Hindlimb muscle (tissue), 1 donor: Measurements from ENCODE around the gene ADAMTS2. TPM values are rescaled to one million over a fixed set of nuclear protein-coding genes. Genes with fewer than 3 reads are reported as not detected.

Source experiments
- DNase-seq: peaks from one replicate; pipeline ENCODE4 v3.0.0-alpha.2; 2013
- polyA plus RNA-seq: library from polyadenylated mRNA; unstranded; fragments of 120-200 nt; gene quantifications from one replicate; pipeline ENCODE4 v1.2.1, GENCODE V29; 2013; ENCODE audit not compliant: insufficient read length

The ADAMTS2 gene
- polyA plus RNA-seq, 1 donor, result 29.7 TPM

DNA sequence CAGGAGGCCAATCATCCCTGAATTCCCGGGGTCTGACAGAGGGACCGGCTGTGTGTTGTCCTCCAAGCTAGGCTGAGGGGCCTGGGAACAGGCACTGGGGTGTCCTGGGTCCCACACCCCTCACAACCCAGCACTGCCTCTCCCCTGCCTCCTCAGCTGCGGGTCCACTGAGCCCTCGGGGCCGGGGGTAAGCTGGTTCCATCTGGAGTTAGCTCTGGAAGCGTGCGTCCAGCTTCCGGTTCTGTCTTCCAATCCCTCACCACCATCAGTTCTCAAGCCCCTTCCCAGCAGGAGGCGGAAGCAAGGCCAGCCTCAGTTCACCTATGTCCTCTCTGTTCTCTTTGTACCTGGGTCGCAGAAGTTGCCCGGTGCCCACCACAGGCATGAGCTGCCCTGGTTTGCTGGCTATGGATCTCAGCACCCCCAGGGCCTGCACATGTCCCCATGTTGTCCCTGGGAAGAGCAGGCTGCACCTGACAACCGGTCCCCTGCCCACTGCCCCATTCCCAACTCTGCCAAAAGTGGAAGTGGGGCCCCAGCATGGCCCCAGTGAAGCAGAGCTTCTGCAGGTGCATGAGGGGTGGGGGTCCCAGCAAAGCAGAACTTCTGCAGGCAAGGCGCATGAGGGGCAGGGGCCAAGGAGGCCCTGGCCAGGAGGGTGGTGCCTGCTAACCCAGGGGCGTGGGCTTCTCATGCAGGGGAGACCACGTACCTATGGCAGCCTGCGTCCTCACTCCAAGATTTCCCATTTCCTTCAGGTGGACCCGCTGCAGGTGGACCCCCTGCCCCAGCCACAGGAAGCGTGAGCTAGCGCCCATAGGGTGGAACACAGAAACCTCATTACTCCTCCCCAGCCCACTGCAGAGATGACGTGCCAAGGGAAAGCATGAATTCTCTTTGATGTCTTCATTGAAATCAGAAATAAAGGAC is 173.2 kb downstream of the ADAMTS2 start:
- DNase-seq, result no peak

DNA sequence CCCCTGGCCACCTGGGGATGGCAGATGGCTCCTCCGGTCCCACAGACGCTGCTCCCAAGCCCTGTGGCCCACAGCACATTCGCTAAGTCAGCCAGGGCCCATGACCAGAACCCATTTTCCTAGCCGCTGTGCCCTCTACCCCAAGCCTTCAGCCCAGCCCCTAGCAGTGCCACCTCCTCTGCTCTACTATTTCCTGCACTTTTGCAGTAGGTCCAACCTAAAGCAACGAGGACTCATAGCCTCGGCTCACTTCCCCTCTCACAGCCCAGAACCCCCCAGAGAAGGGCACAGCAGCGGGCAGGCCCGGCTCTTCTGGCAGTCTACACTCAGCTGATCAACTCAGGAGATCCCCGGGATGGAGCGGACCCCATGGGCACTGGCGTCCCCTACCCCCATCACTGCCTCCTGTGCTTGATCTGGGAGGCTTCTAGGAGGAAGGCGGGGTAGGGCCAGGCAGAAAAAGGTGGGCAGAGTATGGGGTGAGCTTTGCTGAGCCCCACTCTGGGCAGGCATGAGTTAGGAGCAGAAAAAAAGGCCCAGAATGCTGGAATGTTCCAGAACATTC is 173.9 kb downstream of the ADAMTS2 start:
- DNase-seq, result no peak

DNA sequence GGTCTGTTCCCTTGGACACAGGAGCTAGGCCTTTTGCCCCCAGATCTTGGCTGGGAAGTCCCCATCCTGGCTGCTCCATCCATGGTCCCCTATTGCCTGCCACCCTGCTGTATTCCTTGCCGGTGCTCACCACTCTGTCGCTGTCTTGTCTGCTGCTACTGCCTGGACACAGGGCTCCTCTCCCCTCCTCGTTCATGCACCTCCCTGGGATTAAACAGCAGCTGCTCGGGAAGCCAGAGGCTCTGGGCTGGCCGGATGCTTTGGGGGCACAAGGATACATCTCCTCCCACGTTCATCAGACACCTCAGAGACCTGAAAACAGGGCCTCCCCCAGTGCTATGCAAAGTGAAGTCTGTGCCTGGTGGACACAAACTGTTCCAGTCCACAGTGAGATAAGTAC is 174.7 kb downstream of the ADAMTS2 start:
- no peak for DNase-seq

DNA sequence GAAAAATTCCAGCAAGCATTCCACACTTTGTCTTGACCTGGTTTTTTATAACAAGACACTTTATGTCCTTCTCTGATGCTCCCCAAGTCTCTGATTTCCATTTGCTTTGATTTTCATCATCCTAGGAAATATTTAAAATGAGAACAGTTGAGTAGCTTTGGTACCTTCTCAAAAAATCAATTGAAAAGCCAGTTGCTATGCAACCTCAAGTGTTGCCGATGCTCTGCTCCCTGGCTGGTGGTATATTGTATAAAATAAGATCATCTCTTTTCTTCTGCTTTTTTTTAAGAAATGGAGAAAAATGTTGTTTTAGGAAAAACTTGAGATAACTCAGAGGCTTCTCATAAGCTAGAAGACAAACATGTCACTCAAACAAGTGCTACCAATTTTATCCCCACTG is 175.4 kb downstream of the ADAMTS2 start:
- no peak for DNase-seq

DNA sequence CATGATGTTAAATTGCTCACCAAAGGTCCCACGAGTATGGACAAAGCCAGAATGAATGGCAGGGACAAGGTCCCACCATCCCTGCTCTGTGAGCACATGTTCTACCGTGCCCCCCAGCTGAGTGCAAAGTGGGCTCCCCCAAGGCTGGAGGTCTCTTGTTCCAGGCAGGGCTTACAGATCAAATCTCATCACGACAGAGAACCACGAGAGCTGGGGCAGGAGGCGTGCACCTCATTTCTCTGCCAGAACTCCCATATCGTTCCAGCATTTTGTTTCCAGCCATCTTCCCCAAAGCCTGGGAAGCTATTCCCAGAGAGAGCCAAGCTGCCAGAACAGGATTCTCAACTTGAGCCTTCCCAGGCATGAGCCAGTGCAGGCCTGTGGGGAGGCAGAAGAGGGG is 176.6 kb downstream of the ADAMTS2 start:
- DNase-seq, result no peak

DNA sequence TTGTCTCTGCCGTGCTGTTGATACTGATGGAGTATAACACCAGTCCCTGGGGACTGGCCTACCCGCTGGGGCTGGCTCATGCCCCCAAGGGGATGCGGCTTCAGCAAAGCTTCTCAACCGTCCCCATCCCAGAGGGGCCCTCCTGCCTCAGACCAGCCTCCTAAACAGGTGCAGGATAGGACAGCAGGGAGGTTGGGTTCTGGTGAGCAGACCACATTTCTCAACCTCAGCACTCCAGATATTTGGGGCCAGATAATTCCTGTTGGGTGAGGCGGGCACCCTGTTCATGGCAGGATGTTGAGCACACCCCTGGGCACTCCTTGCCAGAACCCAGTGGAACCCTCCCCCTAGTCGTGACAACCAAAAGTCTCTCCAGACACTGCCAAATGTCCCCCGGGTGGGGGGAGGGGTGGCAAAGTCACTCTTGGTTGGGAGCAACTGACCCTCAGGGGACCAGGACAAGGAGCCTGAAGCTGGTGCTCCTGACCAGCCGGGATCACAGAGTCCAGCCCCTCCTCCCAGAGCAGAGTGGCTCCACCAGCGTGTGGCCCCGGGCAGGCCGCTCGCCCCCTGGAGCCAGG is 177.3 kb downstream of the ADAMTS2 start:
- no peak for DNase-seq

DNA sequence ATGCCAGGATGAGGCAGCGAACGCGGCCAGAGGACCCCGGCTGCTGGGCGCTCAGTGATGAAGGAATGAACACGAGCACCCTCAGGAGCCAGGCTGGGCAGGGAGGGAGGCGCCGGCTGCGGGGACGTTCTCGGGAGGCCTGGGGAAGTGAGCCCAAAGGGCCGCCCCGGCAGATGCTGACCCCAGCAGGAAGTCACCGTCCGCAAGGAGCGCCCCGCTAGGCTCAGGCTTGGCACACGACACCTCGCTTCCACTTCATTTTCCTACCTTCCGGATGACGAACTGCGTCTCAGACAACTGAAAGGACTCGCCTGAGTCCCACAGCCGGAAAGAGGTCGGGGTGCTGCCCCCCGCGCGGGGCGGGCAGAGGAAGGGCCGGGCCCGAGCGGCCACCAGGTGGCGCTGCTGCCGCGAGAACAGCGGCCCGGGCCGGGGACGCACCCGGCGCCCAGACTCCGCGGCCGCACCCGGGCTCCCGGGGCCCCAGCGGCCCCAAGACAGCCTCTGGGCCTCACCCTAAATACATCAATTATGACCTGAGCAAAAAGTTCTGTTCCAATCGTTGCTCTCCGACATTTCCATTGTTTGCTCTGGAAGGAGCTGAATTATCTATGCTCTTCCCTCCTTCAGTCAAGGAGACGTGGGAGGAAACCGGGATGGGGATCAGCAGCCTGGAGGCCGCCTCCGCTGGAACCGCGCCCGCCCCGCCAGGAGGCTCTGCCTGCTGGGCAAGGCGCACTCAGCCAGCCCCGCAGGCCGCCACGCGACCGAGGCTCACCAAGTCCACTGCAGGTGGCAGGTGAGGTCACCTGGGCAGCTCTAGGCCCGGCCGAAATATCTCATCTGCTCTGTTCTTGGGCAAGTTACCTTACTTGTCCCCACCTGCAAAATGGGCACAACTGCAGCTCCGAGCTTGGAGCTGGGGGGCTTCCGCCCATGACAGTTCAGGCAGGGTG is 178.1 kb downstream of the ADAMTS2 start:
- peak; percentile 68 for DNase-seq

DNA sequence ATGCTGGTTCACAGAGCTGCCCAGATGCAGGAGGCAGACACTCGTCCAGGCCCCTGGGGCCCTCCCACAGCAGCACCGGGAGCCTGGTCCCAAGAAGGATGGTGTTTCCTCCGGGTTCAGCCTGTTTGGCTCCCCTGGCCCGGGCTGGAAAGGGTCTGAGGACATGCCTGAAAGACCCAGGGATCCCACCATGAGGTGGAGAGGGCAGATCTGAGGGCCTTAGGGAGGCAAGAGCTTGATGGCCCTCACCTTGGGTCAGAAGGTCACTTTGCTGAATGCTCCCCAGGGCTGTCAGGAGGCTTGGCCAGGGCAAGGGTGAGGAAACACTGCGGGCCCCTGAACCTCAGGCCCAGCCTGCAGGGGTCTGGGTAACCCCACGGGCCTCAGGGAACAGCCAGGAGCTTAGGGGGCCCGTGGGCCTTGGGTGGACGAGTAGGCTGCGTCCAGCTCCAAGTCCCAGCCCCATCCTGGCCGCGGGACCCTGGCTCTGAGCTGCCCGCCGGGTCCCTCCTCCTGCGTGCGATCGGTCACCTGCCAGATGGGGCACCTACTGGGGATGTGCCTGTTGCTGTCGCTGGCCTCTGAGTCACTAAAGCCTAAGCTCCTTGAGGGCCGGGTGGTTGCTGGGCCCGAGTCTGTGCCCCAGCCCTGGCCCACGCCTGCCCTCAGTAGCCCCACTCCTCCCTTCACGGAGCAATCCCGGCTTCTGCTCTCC is 178.9 kb downstream of the ADAMTS2 start:
- DNase-seq, result no peak

DNA sequence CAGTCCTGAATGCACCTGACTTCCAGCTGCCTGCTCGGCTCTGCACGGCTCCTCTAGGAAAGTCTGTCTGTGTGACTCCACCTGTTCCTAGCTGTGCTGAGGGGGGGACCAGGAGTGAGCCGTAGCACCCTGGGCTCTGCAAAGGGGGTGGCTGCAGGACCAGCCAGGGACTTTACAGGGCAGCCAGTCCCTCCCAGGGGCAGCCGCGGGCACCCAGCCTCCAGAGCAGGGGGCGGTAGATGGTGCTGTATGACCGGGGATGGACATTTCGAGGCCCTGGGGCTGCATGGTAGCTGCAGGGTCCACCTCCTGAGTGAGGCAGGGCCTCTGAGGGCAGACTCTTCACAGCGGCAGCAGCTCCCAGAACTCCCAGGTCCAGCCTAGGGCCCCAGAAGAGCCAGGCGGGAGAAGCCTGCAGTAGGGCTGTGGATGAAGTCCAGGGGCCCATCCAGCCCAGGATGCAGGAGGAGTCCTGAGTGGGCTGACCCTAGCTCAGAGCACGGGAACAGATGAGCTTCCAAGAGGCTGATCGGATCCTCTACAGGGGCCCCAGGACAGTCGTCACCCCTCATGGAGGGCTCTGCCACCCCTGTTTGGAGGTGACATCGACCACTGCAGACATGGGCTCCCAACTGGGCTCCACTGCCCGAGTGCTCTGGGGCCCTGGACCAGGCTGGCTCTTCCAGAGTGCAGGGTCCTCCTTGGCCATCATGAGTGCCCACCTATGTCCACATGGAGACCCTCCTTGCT is 179.7 kb downstream of the ADAMTS2 start:
- DNase-seq, result no peak

DNA sequence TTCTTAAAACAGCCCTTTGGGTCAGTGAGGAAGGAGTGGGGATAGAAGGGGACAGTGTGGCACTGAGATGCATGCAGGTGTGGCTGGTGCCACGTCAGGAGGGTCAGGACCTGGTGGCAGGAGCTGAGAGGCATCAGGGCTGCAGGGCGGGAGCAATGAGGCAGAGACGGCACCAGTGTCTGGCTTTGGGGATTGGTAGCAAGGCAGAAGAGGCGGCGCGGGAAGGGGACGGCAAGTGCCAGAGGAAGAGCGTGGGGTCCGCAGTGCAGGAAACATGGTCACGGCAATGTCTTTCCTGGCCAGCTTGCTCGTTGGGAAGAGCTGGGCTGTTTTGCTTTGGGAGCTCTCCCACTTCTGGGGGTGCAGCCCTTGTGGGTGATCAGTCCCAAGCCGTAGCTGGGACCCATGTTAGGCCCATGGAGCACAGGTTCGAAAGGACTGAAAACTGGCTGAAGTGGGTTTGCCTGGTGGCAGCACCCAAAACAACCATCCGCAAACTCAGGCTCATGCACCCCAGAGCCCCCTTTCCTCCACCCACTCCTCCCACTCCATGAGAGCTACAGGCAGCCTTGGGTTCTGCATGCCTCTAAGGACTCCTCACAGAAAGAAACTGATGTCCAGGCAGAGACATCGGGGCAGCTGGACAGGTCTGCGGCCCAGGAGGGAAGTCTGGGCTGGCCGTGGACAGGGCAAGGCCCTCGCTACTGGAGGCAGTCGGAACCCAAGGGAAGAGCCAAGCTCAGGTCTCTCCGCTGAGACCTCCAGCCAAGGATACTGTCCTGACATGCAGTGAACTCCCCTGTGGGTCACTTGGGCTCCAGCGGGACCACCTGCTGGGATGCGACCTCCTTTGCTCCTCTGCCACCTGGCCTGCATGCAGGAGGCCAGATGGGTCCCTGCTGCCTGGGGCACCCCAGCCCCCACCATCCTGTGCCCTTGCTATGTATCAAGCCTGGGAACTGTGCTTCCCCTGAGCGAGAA is 180.6 kb downstream of the ADAMTS2 start:
- no peak for DNase-seq

DNA sequence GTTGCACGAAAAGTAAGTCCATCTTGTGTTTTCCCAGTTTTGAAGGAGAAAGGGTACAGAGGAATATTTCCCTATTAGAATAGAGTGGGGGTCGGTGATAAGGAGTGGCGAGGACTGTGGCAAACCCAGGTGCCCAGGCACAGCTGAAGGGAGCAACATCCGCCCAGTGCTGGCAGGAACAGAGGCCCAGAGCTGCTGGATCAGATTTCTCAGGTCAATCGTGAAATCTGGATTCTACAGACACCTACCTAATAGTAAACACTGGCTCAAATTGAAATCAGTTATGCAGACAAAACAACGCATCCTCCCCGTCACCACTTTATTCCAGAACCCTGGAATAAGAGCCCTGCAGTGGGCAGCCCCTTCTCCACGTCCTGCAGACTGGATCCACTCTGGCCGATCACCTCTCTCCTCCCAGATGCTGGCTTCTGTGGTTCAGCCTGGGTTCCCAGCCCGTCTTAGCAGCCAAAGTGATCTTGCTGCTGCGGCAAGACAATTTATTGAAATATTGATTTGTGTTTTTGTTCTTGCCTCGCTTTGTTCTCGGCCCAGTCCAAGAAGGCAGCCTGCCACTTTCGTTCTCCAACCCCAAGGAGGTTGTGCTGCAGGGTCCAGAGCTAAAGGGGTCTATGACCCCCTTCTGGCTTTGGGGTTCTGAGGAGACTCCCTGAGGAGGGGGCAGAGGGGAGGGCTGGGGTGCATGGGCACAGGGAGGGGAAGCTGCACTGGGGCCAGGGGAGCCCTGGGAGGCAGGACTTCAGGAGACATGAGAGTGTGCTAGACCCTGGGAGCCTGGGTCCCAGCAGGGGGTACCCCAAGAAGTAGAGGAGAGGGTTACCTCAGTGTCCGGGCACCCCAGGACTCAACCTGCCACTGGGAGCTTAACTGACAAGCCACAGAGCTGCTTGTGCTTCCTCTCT is 181.8 kb downstream of the ADAMTS2 start:
- no peak for DNase-seq

DNA sequence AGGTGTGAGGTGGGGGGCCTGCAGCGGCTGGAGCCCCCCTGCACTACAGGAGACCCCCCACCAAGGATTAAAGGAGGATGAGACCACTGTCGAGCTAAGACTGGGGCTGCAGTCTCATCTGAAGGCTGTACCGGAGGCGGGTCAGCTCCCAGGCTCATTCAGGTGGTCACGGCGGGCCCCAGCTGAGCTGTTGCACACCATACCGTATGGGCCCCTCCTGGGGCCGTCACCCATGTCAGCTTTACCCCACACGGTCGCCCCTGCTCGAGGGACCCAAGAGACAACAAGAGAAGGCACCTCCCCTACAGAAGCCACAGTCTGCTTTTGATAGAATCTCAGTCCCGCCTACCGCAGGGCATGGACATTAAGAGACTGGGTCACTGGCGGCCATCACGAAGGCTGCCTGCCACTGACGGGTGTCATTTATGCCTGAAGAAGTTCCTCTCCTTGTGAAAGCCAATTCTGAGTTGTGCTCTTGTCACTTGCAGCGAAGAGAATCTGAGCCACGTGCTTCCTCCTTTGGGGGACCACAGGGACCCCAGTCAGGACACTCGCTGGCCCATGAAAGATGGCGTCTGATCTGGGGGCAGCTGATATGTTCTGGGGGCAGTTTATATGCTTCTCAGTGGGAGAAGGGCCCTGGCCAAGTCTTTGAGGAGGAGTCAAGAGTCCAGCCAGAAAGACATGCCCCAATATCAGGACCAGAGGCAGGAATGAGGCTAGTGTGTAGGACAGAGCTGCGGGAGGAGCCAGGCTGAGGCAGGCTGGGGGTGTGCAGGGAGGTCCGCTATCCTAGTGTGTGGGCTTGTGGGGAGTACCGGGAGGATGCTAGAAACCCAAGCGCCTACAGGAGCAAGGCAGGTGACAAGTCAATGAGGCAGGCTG is 182.7 kb downstream of the ADAMTS2 start:
- no peak for DNase-seq

DNA sequence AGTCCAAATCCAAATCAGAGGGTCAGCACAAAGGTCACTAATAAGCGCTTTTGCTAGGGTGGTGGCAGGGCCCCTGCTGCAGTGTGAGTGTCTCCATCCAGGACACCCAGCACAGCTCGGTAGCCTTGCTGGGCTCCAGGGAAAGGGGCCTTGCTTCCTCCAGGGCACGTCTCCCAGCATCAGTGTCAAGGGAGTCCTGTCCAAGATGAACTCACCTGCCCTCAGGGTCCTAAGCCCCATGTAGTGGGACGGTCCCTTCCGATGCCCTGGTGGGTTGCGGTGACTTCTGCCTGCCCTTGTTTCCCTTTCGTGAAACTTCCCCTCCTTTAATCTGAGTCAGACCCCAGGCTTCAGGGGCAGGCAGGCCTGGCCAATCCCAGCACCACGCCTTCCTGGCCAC is 183.4 kb downstream of the ADAMTS2 start:
- DNase-seq, result no peak

DNA sequence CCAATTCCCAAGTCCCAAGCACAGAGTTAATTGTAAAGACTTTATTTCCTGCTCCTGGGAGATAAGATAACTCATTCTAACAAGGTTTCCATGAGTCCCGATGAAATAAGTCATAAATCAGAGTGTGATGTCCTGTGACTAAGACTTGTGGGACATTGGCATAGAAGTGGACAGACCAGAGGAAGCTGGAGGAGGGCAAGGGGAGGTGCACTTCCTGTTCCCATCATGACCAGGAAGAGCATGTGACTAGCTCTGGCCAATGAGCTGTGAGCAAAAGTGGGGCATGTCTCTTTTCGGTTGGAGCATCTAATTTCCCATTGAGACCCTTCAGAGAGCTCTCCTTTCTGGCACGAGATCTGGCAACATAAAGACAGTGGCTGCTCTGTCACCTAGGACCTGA is 184.7 kb downstream of the ADAMTS2 start:
- DNase-seq, result no peak

DNA sequence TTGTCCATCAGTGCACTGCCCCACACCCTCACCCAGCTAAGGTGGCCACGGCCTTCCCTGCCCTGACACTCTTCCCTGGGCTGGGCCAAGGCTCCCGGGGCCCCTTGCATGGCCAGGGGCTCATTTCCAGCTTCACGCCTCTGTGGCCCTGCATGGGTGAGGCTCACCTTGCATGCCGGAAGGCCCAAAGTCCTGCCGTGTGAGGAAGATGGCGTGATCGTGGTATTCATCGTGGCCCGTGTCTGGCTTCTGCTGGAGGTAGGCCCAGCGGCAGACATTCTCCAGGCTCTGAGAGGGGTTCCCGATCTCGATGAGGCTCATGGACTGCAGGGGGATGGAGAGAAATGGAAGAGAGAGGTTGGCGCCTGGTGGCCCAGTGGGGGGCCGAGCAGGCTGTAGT is 186.7 kb downstream of the ADAMTS2 start:
- no peak for DNase-seq

DNA sequence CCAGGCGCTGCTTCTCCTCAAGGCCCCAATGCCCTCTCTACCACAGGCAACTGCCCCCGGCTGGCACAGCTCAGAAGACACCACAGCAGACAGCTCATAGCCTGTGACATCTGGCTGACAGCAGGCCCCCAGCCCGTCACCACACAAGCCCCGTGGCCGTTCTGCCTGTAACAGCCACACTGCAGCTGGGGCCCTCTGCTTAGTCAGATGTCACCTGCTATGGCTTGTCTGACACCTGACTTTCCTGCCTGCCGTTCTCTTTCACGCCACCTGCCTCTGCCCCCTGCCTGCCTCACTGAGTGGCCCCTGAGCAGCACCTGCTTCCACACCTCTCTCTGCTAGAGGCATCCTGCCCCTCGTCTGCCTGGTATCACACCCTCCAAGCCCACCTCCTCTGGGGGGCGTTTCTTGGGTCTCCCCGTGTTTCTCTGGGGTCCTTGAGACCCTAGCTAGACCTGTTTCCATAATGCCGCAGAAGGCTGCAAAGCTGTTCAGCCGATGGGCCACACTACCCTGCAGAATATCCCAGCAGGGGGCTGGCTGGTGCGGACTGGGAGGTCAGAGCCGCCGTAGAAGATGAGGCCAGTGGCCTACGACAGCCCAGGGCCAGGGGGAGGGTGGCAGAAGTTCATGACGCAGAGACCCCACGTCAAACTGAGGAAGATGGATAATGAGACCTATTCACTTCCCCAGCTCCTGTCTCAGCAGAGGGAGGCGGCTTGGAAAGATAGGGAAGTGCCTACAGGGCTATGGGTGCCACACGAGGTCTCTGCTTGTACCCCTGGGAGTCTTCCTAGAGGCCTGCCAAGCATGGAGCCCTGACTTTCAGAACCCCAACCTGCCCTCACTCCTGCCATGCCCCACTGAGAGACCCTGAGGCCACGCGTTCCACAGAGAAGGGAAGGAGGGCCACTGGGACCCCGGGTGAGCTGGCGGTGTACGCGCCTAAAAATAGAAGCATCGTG is 190.0 kb downstream of the ADAMTS2 start:
- DNase-seq, result no peak
